ENCODE measurements around the gene KRABD2.
"Not testable (repeated sequence)": the region's sequence is repeated elsewhere in the genome, so short reads cannot be mapped to it uniquely, and the experiment has no call there.

KRABD2 gene

GRCh38 chr17:8383143-8383822, 6.8 kb upstream of the KRABD2 start, which contains the start of gene RPL26:
Gene RPL26 (minus strand): TSS chr17:8383193. CDS start chr17:8382310, 883 bp downstream.
- H3K27ac Mint-ChIP-seq: peak within 1 kb of the TSS; percentile 99
- no peaks in the 10 kb centered on the region; the same call in 1 of the 2 replicates for H3K9me3 Mint-ChIP-seq
- peaks cover 62% of the 10 kb centered on the region for H3K4me1 Mint-ChIP-seq (ENCODE audit: low read depth)
- TF ChIP-seq CTCF (IDR thresholded peaks at IDR 0.05): peak; percentile 99
- H3K27me3 Mint-ChIP-seq (ENCODE audit: insufficient read depth): peaks cover 11% of the 10 kb centered on the region
- peaks cover 47% of the 10 kb centered on the region for H3K36me3 Mint-ChIP-seq (ENCODE audit: low read depth)
- peak; percentile 98 for DNase-seq
- peak within 1 kb of the TSS; percentile 100 for H3K4me3 Mint-ChIP-seq

- Mint-ChIP-seq H3K36me3 (ENCODE audit: low read depth) (peaks cover 50% of the 10 kb centered on the region), H3K4me3 (peak overlapping the region; percentile 100), H3K9me3 (no peaks in the 10 kb centered on the region; the same call in 1 of the 2 replicates), H3K4me1 (ENCODE audit: low read depth) (peaks cover 66% of the 10 kb centered on the region), H3K27me3 (ENCODE audit: insufficient read depth) (peaks cover 11% of the 10 kb centered on the region), H3K27ac (peak overlapping the region; percentile 99)
- no peak for TF ChIP-seq CTCF (IDR thresholded peaks at IDR 0.05)
- no peak for DNase-seq
Observed at GRCh38 chr17:8382880-8383142, 6.3 kb upstream of the KRABD2 start.

GRCh38 chr17:8382052-8382879, 5.8 kb upstream of the KRABD2 start:
- Mint-ChIP-seq H3K36me3 (ENCODE audit: low read depth) (peaks cover 56% of the 10 kb centered on the region), H3K27ac (peak overlapping the region; percentile 99), H3K4me3 (peak overlapping the region; percentile 100), H3K4me1 (ENCODE audit: low read depth) (peaks cover 71% of the 10 kb centered on the region), H3K27me3 (ENCODE audit: insufficient read depth) (peaks cover 11% of the 10 kb centered on the region), H3K9me3 (no peaks in the 10 kb centered on the region; the same call in 1 of the 2 replicates)
- DNase-seq: no peak
- TF ChIP-seq CTCF (IDR thresholded peaks at IDR 0.05): no peak

GRCh38 chr17:8380049-8380448, 3.5 kb upstream of the KRABD2 start:
- Mint-ChIP-seq H3K9me3 (no peaks in the 10 kb centered on the region; the same call in 1 of the 2 replicates), H3K4me1 (ENCODE audit: low read depth) (peaks cover 79% of the 10 kb centered on the region), H3K27ac (0 out of 2 replicates have a peak overlapping the region, but pooled peaks have one; percentile 18), H3K4me3 (peak overlapping the region; percentile 100), H3K36me3 (ENCODE audit: low read depth) (peaks cover 58% of the 10 kb centered on the region), H3K27me3 (ENCODE audit: insufficient read depth) (peaks cover 11% of the 10 kb centered on the region)
- DNase-seq: no peak
- no peak for TF ChIP-seq CTCF (IDR thresholded peaks at IDR 0.05)

GRCh38 chr17:8378117-8378516, 1.6 kb upstream of the KRABD2 start:
- DNase-seq; H3K4me3 Mint-ChIP-seq; H3K9me3 Mint-ChIP-seq; H3K27me3 Mint-ChIP-seq (ENCODE audit: insufficient read depth): not testable (repeated sequence)
- Mint-ChIP-seq H3K36me3 (ENCODE audit: low read depth) (peaks cover 53% of the 10 kb centered on the region), H3K4me1 (ENCODE audit: low read depth) (peaks cover 64% of the 10 kb centered on the region), H3K27ac (peak overlapping the region; percentile 45; the same call in 1 of the 2 replicates)

- Mint-ChIP-seq H3K36me3 (ENCODE audit: low read depth) (peaks cover 47% of the 10 kb centered on the region), H3K27me3 (ENCODE audit: insufficient read depth) (peaks cover 3% of the 10 kb centered on the region; the same call in 1 of the 2 replicates), H3K9me3 (no peaks in the 10 kb centered on the region), H3K4me3 (no peak overlapping the region), H3K4me1 (ENCODE audit: low read depth) (peaks cover 64% of the 10 kb centered on the region), H3K27ac (peak overlapping the region; percentile 76)
- TF ChIP-seq CTCF (IDR thresholded peaks at IDR 0.05): no peak
- no peak for DNase-seq
Observed at GRCh38 chr17:8377422-8377821, 918 bp upstream of the KRABD2 start.

Data from HFFc6 (cell line).